HUES6 (cell line): ENCODE data around the gene NLGN3.
"Not testable (repeated sequence)": the region's sequence is repeated elsewhere in the genome, so short reads cannot be mapped to it uniquely, and the experiment has no call there.

ENCODE experiments used
- H3K27ac ChIP-seq: 2 replicates; pipeline ENCODE4 v1.7.0; 2013; ENCODE audit warnings: low read depth, mild to moderate bottlenecking, low read length, inconsistent platforms
- H3K27me3 ChIP-seq: 2 replicates; pipeline ENCODE4 v1.6.1; 2013; ENCODE audit warnings: low read length; ENCODE audit not compliant: control insufficient read depth, insufficient read depth
- H3K36me3 ChIP-seq: 2 replicates; pipeline ENCODE4 v1.6.1; 2013; ENCODE audit warnings: low read length; ENCODE audit not compliant: control insufficient read depth, insufficient read depth
- H3K4me1 ChIP-seq: 2 replicates; pipeline ENCODE4 v1.6.1; 2013; ENCODE audit warnings: low read length; ENCODE audit not compliant: control insufficient read depth, insufficient read depth
- H3K4me3 ChIP-seq: 2 replicates; pipeline ENCODE4 v1.5.1; 2013; ENCODE audit warnings: low read depth, low read length
- H3K9ac ChIP-seq: one replicate; pipeline ENCODE4 v1.6.1; 2013; ENCODE audit warnings: mild to moderate bottlenecking, low read length
- H3K9me3 ChIP-seq: 2 replicates; pipeline ENCODE4 v1.6.1; 2013; ENCODE audit warnings: low read depth, low read length; ENCODE audit not compliant: control insufficient read depth, insufficient read depth

The NLGN3 gene

GRCh38 chrX:71169586-71169985, 24.9 kb downstream of the NLGN3 start:
- Histone ChIP-seq H3K9ac (no peak overlapping the region), H3K9me3 (peaks cover 18% of the 10 kb centered on the region; the same call in 1 of the 2 replicates), H3K27me3 (no peaks in the 10 kb centered on the region), H3K4me1 (peaks cover 5% of the 10 kb centered on the region), H3K4me3 (no peak overlapping the region), H3K27ac (no peak overlapping the region), H3K36me3 (no peaks in the 10 kb centered on the region)

- Histone ChIP-seq H3K4me1 (peaks cover 5% of the 10 kb centered on the region), H3K9ac (no peak overlapping the region), H3K4me3 (no peak overlapping the region), H3K36me3 (no peaks in the 10 kb centered on the region), H3K27ac (no peak overlapping the region), H3K9me3 (peaks cover 18% of the 10 kb centered on the region; the same call in 1 of the 2 replicates), H3K27me3 (no peaks in the 10 kb centered on the region)
Measured at GRCh38 chrX:71170660-71171059, 26.0 kb downstream of the NLGN3 start.

- Histone ChIP-seq H3K9me3 (peaks cover 18% of the 10 kb centered on the region; the same call in 1 of the 2 replicates), H3K4me3 (no peak overlapping the region), H3K4me1 (peaks cover 5% of the 10 kb centered on the region), H3K36me3 (no peaks in the 10 kb centered on the region), H3K9ac (no peak overlapping the region), H3K27me3 (no peaks in the 10 kb centered on the region), H3K27ac (no peak overlapping the region)
Measured at GRCh38 chrX:71171110-71171801, 26.6 kb downstream of the NLGN3 start.

GRCh38 chrX:71173440-71173839, 28.8 kb downstream of the NLGN3 start:
- H3K4me3 ChIP-seq: no peak overlapping the region
- H3K9me3 ChIP-seq: peaks cover 6% of the 10 kb centered on the region; the same call in 1 of the 2 replicates
- no peak overlapping the region for H3K9ac ChIP-seq
- H3K27ac ChIP-seq: no peak overlapping the region
- H3K4me1 ChIP-seq: peaks cover 5% of the 10 kb centered on the region
- H3K27me3 ChIP-seq: no peaks in the 10 kb centered on the region
- H3K36me3 ChIP-seq: no peaks in the 10 kb centered on the region

GRCh38 chrX:71174795-71175194, 30.2 kb downstream of the NLGN3 start:
- no peaks in the 10 kb centered on the region for H3K27me3 ChIP-seq
- H3K4me1 ChIP-seq: peaks cover 5% of the 10 kb centered on the region
- no peak overlapping the region for H3K27ac ChIP-seq
- no peak overlapping the region for H3K9ac ChIP-seq
- H3K9me3 ChIP-seq: peaks cover 3% of the 10 kb centered on the region; the same call in 1 of the 2 replicates
- H3K36me3 ChIP-seq: no peaks in the 10 kb centered on the region
- H3K4me3 ChIP-seq: no peak overlapping the region

GRCh38 chrX:71175531-71175930, 30.9 kb downstream of the NLGN3 start:
- H3K9ac ChIP-seq: no peak overlapping the region
- no peak overlapping the region for H3K4me3 ChIP-seq
- H3K27ac ChIP-seq: no peak overlapping the region
- H3K27me3 ChIP-seq: no peaks in the 10 kb centered on the region
- H3K9me3 ChIP-seq: peaks cover 3% of the 10 kb centered on the region; the same call in 1 of the 2 replicates
- peaks cover 5% of the 10 kb centered on the region for H3K4me1 ChIP-seq
- H3K36me3 ChIP-seq: no peaks in the 10 kb centered on the region

- H3K4me3 ChIP-seq: no peak overlapping the region
- no peak overlapping the region for H3K27ac ChIP-seq
- no peak overlapping the region for H3K9ac ChIP-seq
- no peaks in the 10 kb centered on the region for H3K36me3 ChIP-seq
- no peaks in the 10 kb centered on the region for H3K27me3 ChIP-seq
- H3K4me1 ChIP-seq: peaks cover under 1% of the 10 kb centered on the region; the same call in 1 of the 2 replicates
- peaks cover 3% of the 10 kb centered on the region; the same call in 1 of the 2 replicates for H3K9me3 ChIP-seq
Measured at GRCh38 chrX:71177327-71177726, 32.7 kb downstream of the NLGN3 start.

GRCh38 chrX:71178908-71179307, 34.3 kb downstream of the NLGN3 start:
- no peaks in the 10 kb centered on the region for H3K36me3 ChIP-seq
- peaks cover 17% of the 10 kb centered on the region for H3K4me1 ChIP-seq
- no peaks in the 10 kb centered on the region; the same call in 1 of the 2 replicates for H3K9me3 ChIP-seq
- no peak overlapping the region for H3K27ac ChIP-seq
- no peak overlapping the region for H3K4me3 ChIP-seq
- H3K9ac ChIP-seq: no peak overlapping the region
- H3K27me3 ChIP-seq: no peaks in the 10 kb centered on the region

GRCh38 chrX:71180579-71181265, 36.1 kb downstream of the NLGN3 start:
- H3K9ac ChIP-seq, H3K36me3 ChIP-seq, H3K27me3 ChIP-seq, H3K4me3 ChIP-seq, H3K27ac ChIP-seq, H3K9me3 ChIP-seq: not testable (repeated sequence)
- H3K4me1 ChIP-seq: peaks cover 24% of the 10 kb centered on the region

GRCh38 chrX:71181558-71181909, 36.9 kb downstream of the NLGN3 start:
- H3K9ac ChIP-seq: peak overlapping the region; percentile 92
- H3K4me1 ChIP-seq: peaks cover 24% of the 10 kb centered on the region
- H3K9me3 ChIP-seq: peaks cover 3% of the 10 kb centered on the region; the same call in 1 of the 2 replicates
- H3K27me3 ChIP-seq: no peaks in the 10 kb centered on the region
- H3K27ac ChIP-seq: peak overlapping the region; percentile 95
- no peaks in the 10 kb centered on the region for H3K36me3 ChIP-seq
- peak overlapping the region; percentile 60 for H3K4me3 ChIP-seq
